Measurements from ENCODE around the gene SMIM45.

Gene SMIM45

GRCh38 chr22:41915786-41916493, 36.0 kb upstream of the SMIM45 start:
- no peak for DNase-seq

GRCh38 chr22:41916745-41917358, 35.1 kb upstream of the SMIM45 start:
- DNase-seq = no peak

- no peak for DNase-seq
Observed at GRCh38 chr22:41917375-41917902, 34.5 kb upstream of the SMIM45 start.

GRCh38 chr22:41917903-41918791, 33.8 kb upstream of the SMIM45 start:
- no peak for DNase-seq

- peak; percentile 54 for DNase-seq
Observed at GRCh38 chr22:41919357-41920224, 32.4 kb upstream of the SMIM45 start.

- DNase-seq = no peak
Observed at GRCh38 chr22:41920271-41920976, 31.5 kb upstream of the SMIM45 start.

GRCh38 chr22:41922328-41922727, 29.6 kb upstream of the SMIM45 start:
- no peak for DNase-seq

- DNase-seq = no peak
Observed at GRCh38 chr22:41922940-41923594, 28.9 kb upstream of the SMIM45 start.

- no peak for DNase-seq
Observed at GRCh38 chr22:41923595-41924276, 28.2 kb upstream of the SMIM45 start.

- DNase-seq = peak; percentile 80
Observed at GRCh38 chr22:41925783-41926460, 26.0 kb upstream of the SMIM45 start.

GRCh38 chr22:41927813-41928212, 24.1 kb upstream of the SMIM45 start:
- DNase-seq = no peak

- no peak for DNase-seq
Observed at GRCh38 chr22:41928593-41929417, 23.1 kb upstream of the SMIM45 start.

GRCh38 chr22:41929418-41929810, 22.5 kb upstream of the SMIM45 start:
- no peak for DNase-seq

GRCh38 chr22:41931701-41932269, 20.2 kb upstream of the SMIM45 start:
- DNase-seq = no peak

- DNase-seq = no peak
Observed at GRCh38 chr22:41932353-41932752, 19.6 kb upstream of the SMIM45 start.

- no peak for DNase-seq
Observed at GRCh38 chr22:41933411-41934177, 18.4 kb upstream of the SMIM45 start.

- no peak for DNase-seq
Observed at GRCh38 chr22:41934284-41935014, 17.5 kb upstream of the SMIM45 start.
